K562 (cell line): ENCODE results near the gene EIF5A2. TPM values are rescaled to one million over a fixed set of nuclear protein-coding genes. Genes with fewer than 3 reads are reported as not detected.
A peak's percentile ranks its signal among the peaks of the same experiment; 100 is the strongest.

Experiments
- CHD1 ChIP-seq: fragments of 200-600 bp; sonication (generic); IDR thresholded peaks from one replicate; pipeline ENCODE4 v1.6.1; 2012; ENCODE audit warnings: mild to moderate bottlenecking, moderate library complexity, low read length, inconsistent platforms
- HDAC1 ChIP-seq, 2 experiments: fragments of 450-650 bp; IDR thresholded peaks; 2 replicates each; pipeline ENCODE4 v1.6.1; 2016 to 2017; ENCODE audit warnings: inconsistent platforms in 1 of 2, mild to moderate bottlenecking in 1 of 2, moderate library complexity in 1 of 2
- LEF1 ChIP-seq: fragments of 450-650 bp; IDR thresholded peaks from 2 replicates; pipeline ENCODE4 v1.6.1; 2016; ENCODE audit warnings: mild to moderate bottlenecking
- MAFG ChIP-seq: fragments of 450-650 bp; conservative IDR thresholded peaks from 2 replicates; pipeline ENCODE4 v1.6.1; 2016; ENCODE audit warnings: missing genetic modification characterization, missing compliant biosample characterization
- MLLT1 ChIP-seq, 2 experiments: fragments of 450-650 bp; IDR thresholded peaks; 2 replicates each; pipeline ENCODE4 v1.6.1; 2016
- POLR2A ChIP-seq: fragments of 450-650 bp; conservative IDR thresholded peaks from 2 replicates; pipeline ENCODE4 v1.6.1; 2016
- SMARCE1 ChIP-seq: fragments of 450-650 bp; IDR thresholded peaks from 2 replicates; pipeline ENCODE4 v1.7.1; 2016; ENCODE audit warnings: mild to moderate bottlenecking
- SPI1 ChIP-seq: IDR thresholded peaks from 2 replicates; pipeline ENCODE4 v1.6.1; 2011; ENCODE audit warnings: low read depth, low read length, control low read depth, borderline replicate concordance
- SUPT5H ChIP-seq: fragments of 450-650 bp; IDR thresholded peaks from 2 replicates; pipeline ENCODE4 v1.6.1; 2016
- polyA plus RNA-seq, 8 experiments: library from polyadenylated mRNA; depleted of rRNA in 4 of 8; stranded (reverse) in 5 of 8; unstranded in 3 of 8; fragments of >200 nt; fragmentation: Nextera tagmentation in 2 of 8; fragmentation: Illumina TruSeq in 1 of 8; extraction: Ambion mirVana in 2 of 8; extraction: Trizol in 1 of 8; gene quantifications; 2 replicates each; pipeline versions ENCODE4 v1.2.1 to v1.2.3, GENCODE V29; 2011 to 2014; ENCODE audit warnings: inconsistent platforms in 1 of 8, missing spikeins in 1 of 8
- total RNA-seq, 7 experiments: library from RNA; depleted of rRNA in 6 of 7; stranded (reverse); fragments of >200 nt in 6 of 7; fragmentation: Illumina TruSeq in 2 of 7; extraction: Trizol in 2 of 7; gene quantifications; 2 replicates each; pipeline versions ENCODE4 v1.2.1 to v1.2.3, GENCODE V29; 2011 to 2021; ENCODE audit warnings: low replicate concordance in 1 of 7
- TF ChIP-seq, protein P1 (sequence below), 2 experiments: fragments of 450-650 bp; IDR thresholded peaks; 2 replicates each; pipeline ENCODE4 v1.6.1; 2018; ENCODE audit warnings: mild to moderate bottlenecking in 2 of 2, low read depth in 1 of 2; ENCODE audit not compliant: partially characterized antibody in 2 of 2
- TF ChIP-seq, protein P2 (sequence below), 2 experiments: fragments of 450-650 bp in 1 of 2; sonication (generic) in 1 of 2; formaldehyde crosslinking in 1 of 2; IDR thresholded peaks; 2 replicates each; pipeline versions ENCODE4 v1.7.1 to v1.9.0; 2016 to 2022; ENCODE audit warnings: inconsistent platforms in 1 of 2, mild to moderate bottlenecking in 1 of 2, missing genetic modification reagents in 1 of 2

EIF5A2 gene
- total and polyA plus RNA-seq, 9 of the 15 experiments (the other 6 are each of a cell fraction or from before 2014, with no cell fraction given) = 3.9 to 18.3 (median 15.9) TPM

- TF ChIP-seq SUPT5H = peak; percentile 57; the same call in 1 of the 2 replicates
- peak; percentile 27; the same call in 1 of the 2 replicates for TF ChIP-seq LEF1
- TF ChIP-seq SPI1 = no peak
- 0 out of 2 replicates have a peak, but pooled peaks have one; percentile 15 for TF ChIP-seq SMARCE1
- no peak for TF ChIP-seq MAFG
- TF ChIP-seq HDAC1 (IDR thresholded peaks at IDR 0.05) = 0 out of 4 replicates have a peak, but pooled peaks of 1 of the 2 experiments have one; percentile 16
- TF ChIP-seq POLR2A = peak; percentile 60; the same call in 1 of the 2 replicates
- TF ChIP-seq, protein P1, sequence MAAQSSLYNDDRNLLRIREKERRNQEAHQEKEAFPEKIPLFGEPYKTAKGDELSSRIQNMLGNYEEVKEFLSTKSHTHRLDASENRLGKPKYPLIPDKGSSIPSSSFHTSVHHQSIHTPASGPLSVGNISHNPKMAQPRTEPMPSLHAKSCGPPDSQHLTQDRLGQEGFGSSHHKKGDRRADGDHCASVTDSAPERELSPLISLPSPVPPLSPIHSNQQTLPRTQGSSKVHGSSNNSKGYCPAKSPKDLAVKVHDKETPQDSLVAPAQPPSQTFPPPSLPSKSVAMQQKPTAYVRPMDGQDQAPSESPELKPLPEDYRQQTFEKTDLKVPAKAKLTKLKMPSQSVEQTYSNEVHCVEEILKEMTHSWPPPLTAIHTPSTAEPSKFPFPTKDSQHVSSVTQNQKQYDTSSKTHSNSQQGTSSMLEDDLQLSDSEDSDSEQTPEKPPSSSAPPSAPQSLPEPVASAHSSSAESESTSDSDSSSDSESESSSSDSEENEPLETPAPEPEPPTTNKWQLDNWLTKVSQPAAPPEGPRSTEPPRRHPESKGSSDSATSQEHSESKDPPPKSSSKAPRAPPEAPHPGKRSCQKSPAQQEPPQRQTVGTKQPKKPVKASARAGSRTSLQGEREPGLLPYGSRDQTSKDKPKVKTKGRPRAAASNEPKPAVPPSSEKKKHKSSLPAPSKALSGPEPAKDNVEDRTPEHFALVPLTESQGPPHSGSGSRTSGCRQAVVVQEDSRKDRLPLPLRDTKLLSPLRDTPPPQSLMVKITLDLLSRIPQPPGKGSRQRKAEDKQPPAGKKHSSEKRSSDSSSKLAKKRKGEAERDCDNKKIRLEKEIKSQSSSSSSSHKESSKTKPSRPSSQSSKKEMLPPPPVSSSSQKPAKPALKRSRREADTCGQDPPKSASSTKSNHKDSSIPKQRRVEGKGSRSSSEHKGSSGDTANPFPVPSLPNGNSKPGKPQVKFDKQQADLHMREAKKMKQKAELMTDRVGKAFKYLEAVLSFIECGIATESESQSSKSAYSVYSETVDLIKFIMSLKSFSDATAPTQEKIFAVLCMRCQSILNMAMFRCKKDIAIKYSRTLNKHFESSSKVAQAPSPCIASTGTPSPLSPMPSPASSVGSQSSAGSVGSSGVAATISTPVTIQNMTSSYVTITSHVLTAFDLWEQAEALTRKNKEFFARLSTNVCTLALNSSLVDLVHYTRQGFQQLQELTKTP (IDR thresholded peaks at IDR 0.05; ENCODE audit: low read depth in 1 of 2, partially characterized antibody in 2 of 2) = peak in 1 of 2 experiments; percentile 6
- peak; percentile 5 for TF ChIP-seq CHD1
- TF ChIP-seq, protein P2, sequence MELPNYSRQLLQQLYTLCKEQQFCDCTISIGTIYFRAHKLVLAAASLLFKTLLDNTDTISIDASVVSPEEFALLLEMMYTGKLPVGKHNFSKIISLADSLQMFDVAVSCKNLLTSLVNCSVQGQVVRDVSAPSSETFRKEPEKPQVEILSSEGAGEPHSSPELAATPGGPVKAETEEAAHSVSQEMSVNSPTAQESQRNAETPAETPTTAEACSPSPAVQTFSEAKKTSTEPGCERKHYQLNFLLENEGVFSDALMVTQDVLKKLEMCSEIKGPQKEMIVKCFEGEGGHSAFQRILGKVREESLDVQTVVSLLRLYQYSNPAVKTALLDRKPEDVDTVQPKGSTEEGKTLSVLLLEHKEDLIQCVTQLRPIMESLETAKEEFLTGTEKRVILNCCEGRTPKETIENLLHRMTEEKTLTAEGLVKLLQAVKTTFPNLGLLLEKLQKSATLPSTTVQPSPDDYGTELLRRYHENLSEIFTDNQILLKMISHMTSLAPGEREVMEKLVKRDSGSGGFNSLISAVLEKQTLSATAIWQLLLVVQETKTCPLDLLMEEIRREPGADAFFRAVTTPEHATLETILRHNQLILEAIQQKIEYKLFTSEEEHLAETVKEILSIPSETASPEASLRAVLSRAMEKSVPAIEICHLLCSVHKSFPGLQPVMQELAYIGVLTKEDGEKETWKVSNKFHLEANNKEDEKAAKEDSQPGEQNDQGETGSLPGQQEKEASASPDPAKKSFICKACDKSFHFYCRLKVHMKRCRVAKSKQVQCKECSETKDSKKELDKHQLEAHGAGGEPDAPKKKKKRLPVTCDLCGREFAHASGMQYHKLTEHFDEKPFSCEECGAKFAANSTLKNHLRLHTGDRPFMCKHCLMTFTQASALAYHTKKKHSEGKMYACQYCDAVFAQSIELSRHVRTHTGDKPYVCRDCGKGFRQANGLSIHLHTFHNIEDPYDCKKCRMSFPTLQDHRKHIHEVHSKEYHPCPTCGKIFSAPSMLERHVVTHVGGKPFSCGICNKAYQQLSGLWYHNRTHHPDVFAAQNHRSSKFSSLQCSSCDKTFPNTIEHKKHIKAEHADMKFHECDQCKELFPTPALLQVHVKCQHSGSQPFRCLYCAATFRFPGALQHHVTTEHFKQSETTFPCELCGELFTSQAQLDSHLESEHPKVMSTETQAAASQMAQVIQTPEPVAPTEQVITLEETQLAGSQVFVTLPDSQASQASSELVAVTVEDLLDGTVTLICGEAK (IDR thresholded peaks at IDR 0.05) = peak; percentile 28
- TF ChIP-seq, protein P2 (CRISPR knock-in tag; IDR thresholded peaks at IDR 0.05) = no peak
- TF ChIP-seq MLLT1 (IDR thresholded peaks at IDR 0.05) = peak in 1 of 2 experiments; percentile 43; a peak in 2 of 4 replicates
These were observed 39.7 kb downstream of the EIF5A2 start (continued) for GRCh38 chr3:170868577-170869238.
